ENCODE results near the gene FLRT2.

The FLRT2 gene

GRCh38 chr14:85531141-85531586 is 1.2 kb downstream of the FLRT2 start:
- no peak for DNase-seq (ENCODE audit: low spot score)

- no peak for DNase-seq (ENCODE audit: low spot score)
These were observed 1.8 kb downstream of the FLRT2 start for GRCh38 chr14:85531587-85532373.

- DNase-seq (ENCODE audit: low spot score), result no peak
These were observed 2.6 kb downstream of the FLRT2 start for GRCh38 chr14:85532374-85533022.

GRCh38 chr14:85533023-85533860 is 3.3 kb downstream of the FLRT2 start:
- no peak for DNase-seq (ENCODE audit: low spot score)

- no peak for DNase-seq (ENCODE audit: low spot score)
These were observed 3.9 kb downstream of the FLRT2 start for GRCh38 chr14:85533861-85534291.

GRCh38 chr14:85534458-85535293 is 4.7 kb downstream of the FLRT2 start:
- DNase-seq (ENCODE audit: low spot score), result no peak

- DNase-seq (ENCODE audit: low spot score), result no peak
These were observed 5.4 kb downstream of the FLRT2 start for GRCh38 chr14:85535321-85535720.

- no peak for DNase-seq (ENCODE audit: low spot score)
These were observed 6.3 kb downstream of the FLRT2 start for GRCh38 chr14:85535991-85536832.

- no peak for DNase-seq (ENCODE audit: low spot score)
These were observed 6.9 kb downstream of the FLRT2 start for GRCh38 chr14:85536833-85537190.

- DNase-seq (ENCODE audit: low spot score), result no peak
These were observed 7.6 kb downstream of the FLRT2 start for GRCh38 chr14:85537526-85537925.

- no peak for DNase-seq (ENCODE audit: low spot score)
These were observed 8.7 kb downstream of the FLRT2 start for GRCh38 chr14:85538636-85539035.

GRCh38 chr14:85539510-85539909 is 9.6 kb downstream of the FLRT2 start:
- no peak for DNase-seq (ENCODE audit: low spot score)

- DNase-seq (ENCODE audit: low spot score), result no peak
These were observed 12.7 kb downstream of the FLRT2 start for GRCh38 chr14:85542623-85543022.

GRCh38 chr14:85545738-85546137 is 15.8 kb downstream of the FLRT2 start:
- no peak for DNase-seq (ENCODE audit: low spot score)

GRCh38 chr14:85546390-85546789 is 16.4 kb downstream of the FLRT2 start:
- no peak for DNase-seq (ENCODE audit: low spot score)

GRCh38 chr14:85549697-85550096 is 19.8 kb downstream of the FLRT2 start:
- DNase-seq (ENCODE audit: low spot score), result no peak

GRCh38 chr14:85554106-85554505 is 24.2 kb downstream of the FLRT2 start:
- no peak for DNase-seq (ENCODE audit: low spot score)

- no peak for DNase-seq (ENCODE audit: low spot score)
These were observed 26.3 kb downstream of the FLRT2 start for GRCh38 chr14:85556267-85556666.

GRCh38 chr14:85558505-85558904 is 28.6 kb downstream of the FLRT2 start:
- no peak for DNase-seq (ENCODE audit: low spot score)

GRCh38 chr14:85562630-85563029 is 32.7 kb downstream of the FLRT2 start:
- DNase-seq (ENCODE audit: low spot score), result no peak

Measured in SW480 (cell line).